Upper lobe of left lung (tissue), 6 donors: ENCODE data around the gene RPL32. TPM values are rescaled to one million over a fixed set of nuclear protein-coding genes. Genes with fewer than 3 reads are reported as not detected.

Source experiments
- ATAC-seq, 2 donors: fragments of 200-7000 bp; cut with Tn5 transposase; one replicate each; pipeline ENCODE4 v1.9.1; 2022; ENCODE audit warnings: mild to moderate bottlenecking in 2 of 2, moderate library complexity in 2 of 2; ENCODE audit not compliant: low FRiP score in 2 of 2
- DNase-seq, 2 donors: peaks; one replicate each; pipeline ENCODE4 v3.0.0-alpha.2; 2019 to 2020
- H3K27ac ChIP-seq, 4 donors: fragments of 200-600 bp; sonication (generic); one replicate each; pipeline ENCODE4 v1.5.1; 2016 to 2019
- H3K27me3 ChIP-seq, 4 donors: fragments of 200-600 bp; sonication (generic); one replicate each; pipeline ENCODE4 v1.5.1; 2017 to 2019
- H3K36me3 ChIP-seq, 4 donors: fragments of 200-600 bp; sonication (generic); one replicate each; pipeline ENCODE4 v1.5.1; 2016 to 2019
- H3K4me1 ChIP-seq, 4 donors: fragments of 200-600 bp; sonication (generic); one replicate each; pipeline ENCODE4 v1.5.1; 2018 to 2019
- H3K4me3 ChIP-seq, 4 donors: fragments of 200-600 bp; sonication (generic); one replicate each; pipeline ENCODE4 v1.5.1; 2017 to 2019; ENCODE audit warnings: mild to moderate bottlenecking in 2 of 4, moderate library complexity in 1 of 4
- H3K9me3 ChIP-seq, 4 donors: fragments of 200-600 bp; sonication (generic); one replicate each; pipeline ENCODE4 v1.5.1; 2018 to 2019
- EP300 ChIP-seq, 4 donors: sonication (generic); formaldehyde crosslinking; IDR thresholded peaks; one replicate each; pipeline ENCODE4 v1.5.1; 2017; ENCODE audit warnings: antibody characterized with exemption in 4 of 4, control low read depth in 2 of 4
- POLR2A ChIP-seq, 4 donors: fragments of 450-650 bp; IDR thresholded peaks; one replicate each; pipeline ENCODE4 v1.5.1; 2016 to 2017; ENCODE audit warnings: antibody characterized with exemption in 4 of 4, mild to moderate bottlenecking in 2 of 4
- POLR2AphosphoS5 ChIP-seq, 2 donors: sonication (generic); formaldehyde crosslinking; IDR thresholded peaks; one replicate each; pipeline ENCODE4 v1.5.1; 2017; ENCODE audit warnings: antibody characterized with exemption in 2 of 2
- WGBS, 2 donors: methylation state at CpG; one replicate each; pipeline ENCODE4 v1.1.5; 2017 to 2018; 5-methylcytosine and 5-hydroxymethylcytosine counted together
- total RNA-seq, 6 donors: library from RNA; depleted of rRNA in 4 of 6; stranded (reverse); fragments of >200 nt in 4 of 6; gene quantifications; one replicate each; pipeline versions ENCODE4 v1.1.0 to v1.2.1, GENCODE V29; 2016 to 2021
- TF ChIP-seq, protein P1 (sequence below), 6 experiments: fragments of 450-650 bp in 4 of 6; fragments of 200-600 bp in 2 of 6; sonication (generic) in 2 of 6; IDR thresholded peaks; one replicate each; pipeline ENCODE4 v1.5.1; 2016 to 2019; ENCODE audit warnings: antibody characterized with exemption in 6 of 6
- donor health status: DM: no; HTN: no; CAD: no; lungs with moderate emphysema.
- donor health status: DM: no; HTN: yes; CAD: no; lungs with severe emphysema.

The RPL32 gene
- total RNA-seq, 6 donors from 2014 or later, result 461 to 1,145 (median 921) TPM

DNA sequence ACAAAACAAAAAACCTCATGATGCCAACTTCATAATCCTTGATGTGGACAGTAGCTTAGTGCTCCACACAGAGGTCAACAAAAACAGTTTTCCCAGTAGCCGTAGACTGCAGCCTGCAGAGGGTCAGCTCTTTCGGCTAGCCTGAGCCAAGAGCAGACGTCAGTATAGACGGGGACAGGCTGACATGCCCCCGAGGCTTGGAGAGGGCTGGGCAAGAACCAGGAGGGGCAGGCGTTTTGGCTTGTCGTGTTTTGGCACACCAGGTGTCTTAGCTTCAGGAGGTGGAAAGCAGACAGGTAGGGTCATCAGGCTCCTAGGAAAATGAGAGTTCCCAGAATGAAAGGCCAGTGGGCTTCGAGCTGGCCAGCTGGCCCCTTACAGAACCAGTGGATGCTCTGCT is 23.1 kb downstream of the RPL32 start:
- Histone ChIP-seq H3K9me3 (no peaks in the 10 kb centered on the region), H3K27ac (no peak overlapping the region), H3K4me1 (no peaks in the 10 kb centered on the region), H3K36me3 (peaks cover 0 to 42% (median 21%) of the 10 kb centered on the region in 4 donors), H3K27me3 (no peaks in the 10 kb centered on the region), H3K4me3 (no peak overlapping the region)
- TF ChIP-seq POLR2A (IDR thresholded peaks at IDR 0.05), result no peak
- WGBS, 2 donors, result 87 to 91% methylated on average over 8 of the region's 8 CpGs
- ATAC-seq (no peak), DNase-seq (no peak)

DNA sequence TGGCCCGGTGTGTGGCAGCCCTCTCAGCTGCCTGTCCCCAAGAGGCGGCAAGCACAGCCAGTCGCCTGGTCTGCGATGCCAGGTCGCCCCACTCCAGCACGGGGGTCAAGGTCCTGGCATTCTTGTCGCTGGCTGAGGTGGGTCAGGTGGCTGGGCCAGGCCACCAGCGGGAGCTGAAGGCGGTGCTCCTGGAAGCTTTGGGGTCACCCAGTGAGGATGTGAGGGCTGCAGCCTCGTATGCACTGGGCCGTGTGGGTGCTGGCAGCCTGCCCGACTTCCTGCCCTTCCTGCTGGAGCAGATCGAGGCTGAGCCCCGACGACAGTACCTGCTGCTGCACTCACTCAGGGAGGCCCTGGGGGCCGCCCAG is 24.0 kb downstream of the RPL32 start:
- Histone ChIP-seq H3K36me3 (peaks cover 0 to 42% (median 21%) of the 10 kb centered on the region in 4 donors), H3K27me3 (no peaks in the 10 kb centered on the region), H3K27ac (no peak overlapping the region), H3K4me1 (no peaks in the 10 kb centered on the region), H3K4me3 (no peak overlapping the region), H3K9me3 (no peaks in the 10 kb centered on the region)
- ATAC-seq, result no peak
- TF ChIP-seq EP300 (IDR thresholded peaks at IDR 0.05) (no peak), POLR2A (IDR thresholded peaks at IDR 0.05) (no peak), POLR2AphosphoS5 (IDR thresholded peaks at IDR 0.05) (no peak)
- TF ChIP-seq, protein P1, sequence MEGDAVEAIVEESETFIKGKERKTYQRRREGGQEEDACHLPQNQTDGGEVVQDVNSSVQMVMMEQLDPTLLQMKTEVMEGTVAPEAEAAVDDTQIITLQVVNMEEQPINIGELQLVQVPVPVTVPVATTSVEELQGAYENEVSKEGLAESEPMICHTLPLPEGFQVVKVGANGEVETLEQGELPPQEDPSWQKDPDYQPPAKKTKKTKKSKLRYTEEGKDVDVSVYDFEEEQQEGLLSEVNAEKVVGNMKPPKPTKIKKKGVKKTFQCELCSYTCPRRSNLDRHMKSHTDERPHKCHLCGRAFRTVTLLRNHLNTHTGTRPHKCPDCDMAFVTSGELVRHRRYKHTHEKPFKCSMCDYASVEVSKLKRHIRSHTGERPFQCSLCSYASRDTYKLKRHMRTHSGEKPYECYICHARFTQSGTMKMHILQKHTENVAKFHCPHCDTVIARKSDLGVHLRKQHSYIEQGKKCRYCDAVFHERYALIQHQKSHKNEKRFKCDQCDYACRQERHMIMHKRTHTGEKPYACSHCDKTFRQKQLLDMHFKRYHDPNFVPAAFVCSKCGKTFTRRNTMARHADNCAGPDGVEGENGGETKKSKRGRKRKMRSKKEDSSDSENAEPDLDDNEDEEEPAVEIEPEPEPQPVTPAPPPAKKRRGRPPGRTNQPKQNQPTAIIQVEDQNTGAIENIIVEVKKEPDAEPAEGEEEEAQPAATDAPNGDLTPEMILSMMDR (IDR thresholded peaks at IDR 0.05), result no peak
- 40 to 53% methylated on average over 2 to 14 of the region's 16 CpGs for WGBS, 2 donors
- DNase-seq, result peak in 1 of 2 donors; percentile 81

DNA sequence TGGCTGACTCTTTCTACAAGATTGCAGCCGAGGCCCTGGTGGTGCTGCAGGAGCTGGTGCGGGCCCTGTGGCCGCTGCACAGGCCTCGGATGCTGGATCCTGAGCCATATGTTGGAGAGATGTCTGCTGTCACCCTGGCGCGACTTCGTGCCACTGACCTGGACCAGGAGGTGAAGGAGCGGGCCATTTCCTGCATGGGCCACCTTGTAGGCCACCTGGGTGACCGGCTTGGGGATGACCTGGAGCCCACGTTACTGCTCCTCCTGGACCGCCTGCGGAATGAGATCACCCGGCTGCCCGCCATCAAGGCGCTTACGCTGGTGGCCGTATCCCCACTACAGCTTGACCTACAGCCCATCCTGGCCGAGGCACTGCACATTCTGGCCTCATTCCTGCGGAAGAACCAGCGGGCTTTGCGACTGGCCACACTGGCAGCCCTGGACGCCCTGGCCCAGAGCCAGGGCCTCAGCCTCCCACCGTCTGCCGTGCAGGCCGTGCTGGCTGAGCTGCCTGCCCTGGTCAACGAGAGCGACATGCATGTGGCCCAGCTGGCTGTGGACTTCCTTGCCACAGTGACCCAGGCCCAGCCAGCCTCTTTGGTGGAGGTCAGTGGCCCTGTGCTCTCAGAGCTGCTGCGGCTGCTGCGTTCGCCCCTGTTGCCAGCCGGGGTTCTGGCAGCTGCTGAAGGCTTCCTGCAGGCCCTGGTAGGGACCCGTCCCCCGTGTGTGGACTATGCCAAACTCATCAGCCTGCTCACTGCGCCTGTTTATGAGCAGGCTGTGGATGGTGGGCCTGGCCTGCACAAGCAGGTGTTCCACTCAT is 24.6 kb downstream of the RPL32 start:
- Histone ChIP-seq H3K9me3 (no peaks in the 10 kb centered on the region), H3K27ac (no peak overlapping the region), H3K4me1 (no peaks in the 10 kb centered on the region), H3K27me3 (no peaks in the 10 kb centered on the region), H3K4me3 (no peak overlapping the region), H3K36me3 (peaks cover 0 to 41% (median 21%) of the 10 kb centered on the region in 4 donors)
- ATAC-seq (no peak), DNase-seq (peak in 1 of 2 donors; percentile 77)
- WGBS, 2 donors, result 93 to 96% methylated on average over 9 to 33 of the region's 34 CpGs
- TF ChIP-seq EP300 (IDR thresholded peaks at IDR 0.05) (no peak), POLR2AphosphoS5 (IDR thresholded peaks at IDR 0.05) (no peak), POLR2A (IDR thresholded peaks at IDR 0.05) (no peak)
- TF ChIP-seq, protein P1 (IDR thresholded peaks at IDR 0.05), result no peak

DNA sequence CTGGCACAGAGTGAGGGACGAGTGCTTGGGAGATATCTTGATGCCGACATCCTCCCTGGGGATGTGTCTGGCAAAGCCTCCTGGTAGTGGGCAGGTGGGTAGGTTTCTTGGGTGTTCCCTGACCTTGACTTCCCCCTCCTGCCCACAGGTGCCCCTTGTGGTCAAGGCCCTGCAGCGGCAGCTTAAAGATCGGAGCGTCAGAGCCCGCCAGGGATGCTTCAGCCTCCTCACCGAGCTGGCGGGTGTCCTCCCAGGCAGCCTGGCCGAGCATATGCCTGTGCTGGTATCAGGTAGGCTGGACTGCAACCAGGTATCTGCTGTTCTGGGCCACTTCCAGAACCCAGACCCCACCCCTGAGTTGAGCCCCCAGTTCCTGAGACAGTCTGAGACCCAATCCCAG is 25.6 kb downstream of the RPL32 start:
- no peak for TF ChIP-seq POLR2A (IDR thresholded peaks at IDR 0.05)
- no peak for TF ChIP-seq EP300 (IDR thresholded peaks at IDR 0.05)
- TF ChIP-seq POLR2AphosphoS5 (IDR thresholded peaks at IDR 0.05), result no peak
- TF ChIP-seq, protein P1 (IDR thresholded peaks at IDR 0.05), result no peak
- DNase-seq, result no peak
- H3K9me3 ChIP-seq, result no peaks in the 10 kb centered on the region
- H3K4me3 ChIP-seq, result no peak overlapping the region
- H3K36me3 ChIP-seq, result peaks cover 0 to 39% (median 21%) of the 10 kb centered on the region in 4 donors
- H3K4me1 ChIP-seq, result peaks cover 0 to 4% (median 2%) of the 10 kb centered on the region in 4 donors
- no peak for ATAC-seq
- H3K27me3 ChIP-seq, result no peaks in the 10 kb centered on the region
- 92 to 100% methylated on average over 1 to 5 of the region's 9 CpGs for WGBS, 2 donors
- H3K27ac ChIP-seq, result no peak overlapping the region

DNA sequence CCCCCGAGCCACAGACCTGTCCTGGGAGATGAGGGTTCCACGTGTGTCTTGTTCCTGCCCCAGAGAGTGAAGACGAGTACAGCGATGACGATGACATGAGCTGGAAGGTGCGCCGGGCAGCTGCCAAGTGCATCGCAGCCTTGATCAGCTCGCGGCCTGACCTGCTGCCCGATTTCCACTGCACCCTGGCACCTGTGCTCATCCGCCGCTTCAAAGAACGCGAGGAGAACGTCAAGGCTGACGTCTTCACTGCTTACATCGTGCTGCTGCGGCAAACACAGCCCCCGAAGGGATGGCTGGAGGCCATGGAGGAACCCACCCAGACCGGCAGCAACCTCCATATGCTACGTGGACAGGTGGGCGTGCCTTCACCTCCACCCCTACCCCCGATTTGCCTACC is 26.3 kb downstream of the RPL32 start:
- ATAC-seq (no peak), DNase-seq (peak in 1 of 2 donors; percentile 57)
- TF ChIP-seq POLR2AphosphoS5 (IDR thresholded peaks at IDR 0.05) (no peak), EP300 (IDR thresholded peaks at IDR 0.05) (no peak), POLR2A (IDR thresholded peaks at IDR 0.05) (no peak)
- TF ChIP-seq, protein P1 (IDR thresholded peaks at IDR 0.05), result no peak
- Histone ChIP-seq H3K27me3 (no peaks in the 10 kb centered on the region), H3K4me3 (no peak overlapping the region), H3K27ac (no peak overlapping the region), H3K4me1 (peaks cover 0 to 9% (median 5%) of the 10 kb centered on the region in 4 donors), H3K36me3 (peaks cover 0 to 37% (median 21%) of the 10 kb centered on the region in 4 donors), H3K9me3 (no peaks in the 10 kb centered on the region)
- WGBS, 2 donors, result 93 to 96% methylated on average over 18 to 22 of the region's 24 CpGs
